A673 (cell line): ENCODE measurements around the gene C1orf94.

ENCODE experiments used
- EZH2 ChIP-seq: fragments of 200-600 bp; sonication (generic); IDR thresholded peaks from 2 replicates; pipeline ENCODE4 v1.6.1; 2017; ENCODE audit warnings: borderline replicate concordance, low read depth, mild to moderate bottlenecking, mixed read lengths, antibody characterized with exemption, low read length; ENCODE audit not compliant: poor library complexity, severe bottlenecking
- TF ChIP-seq, protein P1 (sequence below): fragments of 300-800, 200-600 bp; sonication (generic); conservative IDR thresholded peaks from 2 replicates; pipeline ENCODE4 v1.5.1; 2017; ENCODE audit warnings: low read depth, mild to moderate bottlenecking, antibody characterized with exemption, low read length, moderate library complexity, mixed read lengths

- TF ChIP-seq, protein P1, sequence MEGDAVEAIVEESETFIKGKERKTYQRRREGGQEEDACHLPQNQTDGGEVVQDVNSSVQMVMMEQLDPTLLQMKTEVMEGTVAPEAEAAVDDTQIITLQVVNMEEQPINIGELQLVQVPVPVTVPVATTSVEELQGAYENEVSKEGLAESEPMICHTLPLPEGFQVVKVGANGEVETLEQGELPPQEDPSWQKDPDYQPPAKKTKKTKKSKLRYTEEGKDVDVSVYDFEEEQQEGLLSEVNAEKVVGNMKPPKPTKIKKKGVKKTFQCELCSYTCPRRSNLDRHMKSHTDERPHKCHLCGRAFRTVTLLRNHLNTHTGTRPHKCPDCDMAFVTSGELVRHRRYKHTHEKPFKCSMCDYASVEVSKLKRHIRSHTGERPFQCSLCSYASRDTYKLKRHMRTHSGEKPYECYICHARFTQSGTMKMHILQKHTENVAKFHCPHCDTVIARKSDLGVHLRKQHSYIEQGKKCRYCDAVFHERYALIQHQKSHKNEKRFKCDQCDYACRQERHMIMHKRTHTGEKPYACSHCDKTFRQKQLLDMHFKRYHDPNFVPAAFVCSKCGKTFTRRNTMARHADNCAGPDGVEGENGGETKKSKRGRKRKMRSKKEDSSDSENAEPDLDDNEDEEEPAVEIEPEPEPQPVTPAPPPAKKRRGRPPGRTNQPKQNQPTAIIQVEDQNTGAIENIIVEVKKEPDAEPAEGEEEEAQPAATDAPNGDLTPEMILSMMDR: no peak
- no peak for TF ChIP-seq EZH2
Measured at GRCh38 chr1:34262023-34262853, 85.5 kb downstream of the C1orf94 start.
